ENCODE results near the gene TIMM23B.
"Not testable (repeated sequence)": the region's sequence is repeated elsewhere in the genome, so short reads cannot be mapped to it uniquely, and the experiment has no call there.

TIMM23B gene, protein sequence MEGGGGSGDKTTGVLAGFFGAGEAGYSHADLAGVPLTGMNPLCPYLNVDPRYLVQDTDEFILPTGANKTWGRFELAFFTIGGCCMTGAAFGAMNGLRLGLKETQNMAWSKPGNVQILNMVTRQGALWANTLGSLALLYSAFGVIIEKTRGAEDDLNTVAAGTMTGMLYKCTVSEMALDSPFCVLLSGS

DNA sequence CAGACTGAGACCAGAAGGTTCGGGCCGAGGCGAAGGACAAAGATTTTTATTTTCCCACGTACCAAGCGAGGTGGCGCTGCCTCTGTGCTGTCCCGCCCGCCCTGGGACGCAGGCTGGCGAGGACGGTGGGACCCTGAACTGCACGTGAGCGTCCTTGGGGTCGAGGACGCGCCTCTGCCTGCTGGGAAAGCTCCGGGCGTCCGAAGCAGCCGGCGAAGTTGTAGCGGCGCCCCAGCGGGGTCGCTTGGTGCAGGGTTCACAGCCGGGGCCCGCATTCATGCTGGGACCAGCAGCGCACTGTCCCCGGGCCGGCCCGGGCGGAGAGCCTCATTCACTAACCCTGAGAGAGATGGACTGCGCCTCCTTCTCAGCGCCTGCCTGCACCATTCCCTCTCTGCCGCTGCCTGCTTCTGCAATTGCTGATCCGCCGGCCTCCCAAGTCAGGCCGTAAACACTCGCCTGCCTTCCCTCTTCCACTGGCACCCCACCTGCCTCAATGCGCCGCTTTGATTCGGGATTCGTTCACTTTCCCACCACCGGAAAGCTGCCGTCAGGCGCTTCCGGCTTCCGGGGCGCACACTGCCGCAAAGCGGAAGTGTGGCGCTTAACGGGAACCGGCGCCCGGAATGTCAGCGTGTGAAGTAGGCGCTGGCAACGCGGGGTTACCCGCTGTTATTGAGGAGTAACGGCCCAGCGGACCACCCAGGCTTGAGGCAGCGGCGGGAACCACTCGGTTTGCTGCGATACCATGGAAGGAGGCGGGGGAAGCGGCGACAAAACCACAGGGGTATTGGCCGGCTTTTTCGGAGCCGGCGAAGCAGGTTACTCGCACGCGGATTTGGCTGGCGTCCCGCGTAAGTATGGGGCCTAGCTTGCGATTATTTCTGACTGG, at the start of gene TIMM23B, which contains the start of gene PARG:
TSS of gene TIMM23B (plus strand) at position 607 of the 892 bp plus-strand sequence. CDS start at position 749, 142 bp downstream.
TSS of gene PARG (minus strand) at position 581 of the 892 bp plus-strand sequence. CDS start at position 279, 302 bp downstream.
- peak; percentile 10 to 88 (median 70) for DNase-seq

- not testable (repeated sequence) for DNase-seq
Observed at GRCh38 chr10:49899999-49900398, 41.9 kb upstream of the TIMM23B start.

DNA sequence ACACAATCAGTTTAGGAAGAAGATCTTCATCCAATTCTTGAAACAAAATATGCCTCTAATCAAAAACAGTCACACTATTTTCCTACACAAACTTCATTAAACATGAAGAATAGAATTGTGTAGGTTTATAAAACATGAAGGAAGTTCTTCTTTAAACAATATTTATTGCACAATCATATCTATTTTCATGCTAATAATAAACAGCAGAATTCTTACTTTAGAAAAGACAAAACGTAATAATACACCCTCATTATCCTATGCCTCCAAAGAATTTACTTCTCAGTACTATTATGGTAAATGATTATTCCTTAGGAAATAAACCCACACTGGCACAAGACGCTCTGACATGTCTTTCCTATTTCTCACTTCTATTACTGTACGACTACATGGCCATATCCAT, 41.4 kb upstream of the TIMM23B start:
- DNase-seq: not testable (repeated sequence)

- DNase-seq: not testable (repeated sequence)
Observed at GRCh38 chr10:49903829-49904228, 38.0 kb upstream of the TIMM23B start.

GRCh38 chr10:49908290-49909080, 33.4 kb upstream of the TIMM23B start:
- DNase-seq: not testable (repeated sequence)

DNA sequence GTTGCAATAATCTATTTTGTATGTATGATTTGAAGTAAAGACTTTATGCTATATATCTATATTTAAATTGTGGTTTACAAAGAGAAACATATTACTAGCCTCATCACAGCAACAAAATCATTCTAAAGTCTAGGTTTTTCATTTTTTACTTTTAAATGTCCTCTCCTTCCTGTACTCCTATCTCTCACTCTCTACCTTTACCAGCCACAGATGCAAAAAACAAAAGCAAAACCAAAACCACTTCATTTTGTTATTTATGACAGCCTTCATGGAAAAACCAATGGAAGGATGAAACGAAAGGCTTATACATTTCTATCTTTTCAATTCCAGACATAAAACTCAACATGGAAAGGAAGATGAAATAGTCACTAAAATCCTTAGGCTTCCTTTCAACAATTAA, 31.6 kb upstream of the TIMM23B start:
- DNase-seq: not testable (repeated sequence)

- not testable (repeated sequence) for DNase-seq
Observed at GRCh38 chr10:49916451-49916850, 25.4 kb upstream of the TIMM23B start.

DNA sequence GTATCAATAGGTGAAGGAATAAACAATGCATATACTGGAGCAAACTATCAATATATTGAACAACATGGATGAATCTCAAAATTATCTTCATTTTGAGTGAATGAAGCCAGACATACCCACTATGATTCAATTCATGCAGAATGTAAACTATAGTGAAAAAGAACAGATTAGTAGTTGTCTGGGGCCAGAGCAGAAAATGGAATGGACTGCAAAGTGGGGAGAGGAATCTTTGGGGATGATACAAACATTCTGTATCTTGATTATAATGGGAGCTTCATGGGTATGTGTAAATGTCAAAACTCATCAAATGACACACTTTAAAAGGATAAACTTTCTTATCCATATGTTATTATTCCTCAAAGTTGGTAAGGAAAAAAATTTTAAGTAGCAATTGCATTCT, 23.9 kb upstream of the TIMM23B start:
- not testable (repeated sequence) for DNase-seq

DNA sequence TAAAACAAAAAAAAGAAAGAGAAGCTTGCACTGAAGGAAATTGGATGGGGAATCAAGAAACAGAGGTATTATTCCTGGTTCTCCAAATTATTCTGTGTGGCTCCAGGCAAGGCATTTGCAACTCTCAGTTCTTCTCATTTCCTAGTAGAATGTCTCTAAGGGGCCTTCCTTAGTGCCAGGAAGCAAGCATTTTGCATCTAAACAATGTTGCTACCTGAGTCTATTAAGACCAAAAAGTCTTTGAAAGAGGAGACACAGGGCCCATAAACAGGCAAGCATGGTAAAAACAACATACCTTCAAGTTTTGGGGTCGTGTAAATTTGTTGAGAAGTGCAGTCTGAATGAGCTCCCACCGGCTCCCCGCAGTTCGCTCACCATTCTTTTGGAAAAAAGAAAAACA, 19.8 kb upstream of the TIMM23B start:
- DNase-seq: not testable (repeated sequence)

- not testable (repeated sequence) for DNase-seq
Observed at GRCh38 chr10:49923572-49923971, 18.3 kb upstream of the TIMM23B start.

GRCh38 chr10:49931276-49931675, 10.6 kb upstream of the TIMM23B start:
- DNase-seq: not testable (repeated sequence)

DNA sequence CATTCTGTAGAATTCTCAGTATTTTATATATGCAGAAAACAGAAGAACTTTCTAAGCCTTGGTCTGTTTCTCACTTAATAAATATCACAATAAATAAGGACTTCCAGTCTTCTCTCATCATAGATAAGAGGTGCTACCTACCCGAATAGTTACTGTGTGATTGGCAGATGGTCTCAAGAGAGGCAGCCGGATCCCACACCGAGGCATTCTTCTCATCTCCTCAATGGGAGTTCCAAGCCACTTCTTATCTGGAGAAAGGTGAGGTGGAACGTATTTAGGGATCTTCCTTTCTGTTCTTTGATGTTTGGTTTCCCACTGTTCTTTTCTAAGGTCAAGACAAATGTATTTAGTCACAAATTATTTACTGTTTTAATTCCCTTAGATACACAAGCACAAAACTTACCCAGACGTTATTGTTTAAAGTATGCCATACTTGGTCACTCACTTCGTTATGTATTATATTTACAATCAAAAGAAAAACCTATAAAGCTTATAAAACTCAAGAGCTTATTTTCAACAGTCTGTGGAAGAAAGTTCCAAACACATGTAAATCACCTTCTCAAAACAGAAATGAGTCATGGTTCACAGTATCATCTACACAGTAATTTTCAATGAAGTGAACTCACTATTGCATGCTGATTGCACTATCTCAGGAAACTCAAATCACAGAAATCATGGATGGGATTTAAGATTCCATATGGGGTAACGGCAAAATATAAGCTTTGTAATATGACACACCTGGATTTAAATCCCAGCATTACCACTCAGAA, 9.7 kb upstream of the TIMM23B start:
- not testable (repeated sequence) for DNase-seq

- not testable (repeated sequence) for DNase-seq
Observed at GRCh38 chr10:49942339-49942705, 469 bp downstream of the TIMM23B start.

DNA sequence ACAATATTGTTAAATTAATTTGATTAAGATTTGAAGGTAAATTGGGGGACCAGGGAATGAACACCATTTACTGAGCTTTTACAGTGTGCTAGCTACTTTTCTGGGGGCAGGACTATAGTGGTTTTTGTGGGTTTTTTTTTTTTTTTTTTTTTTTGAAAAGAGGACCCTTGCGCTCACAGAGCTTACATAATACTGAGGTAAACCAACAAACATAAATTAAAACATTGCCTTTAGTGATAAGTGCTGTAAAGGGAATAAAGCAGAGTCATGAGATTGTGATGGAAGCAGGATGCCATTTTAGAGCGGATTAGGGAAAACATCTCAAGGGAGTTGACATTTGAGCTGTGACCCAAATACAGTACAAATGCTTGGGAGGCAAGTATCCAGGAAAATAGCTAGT, 1.8 kb downstream of the TIMM23B start:
- DNase-seq: not testable (repeated sequence)

DNA sequence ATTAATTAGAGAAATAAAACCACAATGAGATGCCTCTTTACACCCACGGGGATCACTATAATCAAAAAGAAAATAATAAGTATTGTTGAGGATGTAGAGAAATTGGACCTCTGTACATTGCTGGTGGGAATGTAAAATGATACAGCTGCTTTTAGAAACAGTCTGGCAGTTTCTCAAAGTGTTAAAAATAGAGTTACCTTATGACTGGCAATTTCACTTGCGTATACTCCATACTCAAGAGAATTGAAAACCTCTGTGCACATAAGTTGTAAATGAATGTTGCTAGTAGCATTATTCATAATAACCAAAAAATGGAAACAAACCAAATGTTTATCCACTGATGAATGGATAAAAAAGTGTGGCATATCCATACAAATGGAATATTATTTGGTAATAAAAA, 6.3 kb downstream of the TIMM23B start:
- not testable (repeated sequence) for DNase-seq

GRCh38 chr10:49948737-49949136, 6.9 kb downstream of the TIMM23B start:
- DNase-seq: not testable (repeated sequence)

- not testable (repeated sequence) for DNase-seq
Observed at GRCh38 chr10:49952006-49952405, 10.2 kb downstream of the TIMM23B start.

DNA sequence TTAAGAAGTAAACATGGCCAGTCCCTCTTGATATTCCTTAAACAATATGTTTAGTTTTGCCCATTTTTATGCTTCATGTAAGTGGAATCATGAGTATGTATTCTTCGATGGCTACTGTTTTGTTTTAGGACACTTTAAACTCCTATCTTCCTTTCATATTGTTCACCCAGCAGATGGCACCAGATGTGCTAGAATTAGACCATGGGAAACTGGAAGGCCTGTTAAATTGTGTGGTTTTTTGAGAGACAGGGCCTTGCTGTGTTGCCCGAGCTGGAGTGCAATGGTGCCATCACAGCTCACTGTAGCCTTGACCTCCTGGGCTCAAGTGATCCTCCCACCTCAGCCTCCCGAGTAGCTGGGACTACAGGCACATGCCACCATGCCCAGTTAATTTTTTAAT, 11.3 kb downstream of the TIMM23B start:
- not testable (repeated sequence) for DNase-seq

- not testable (repeated sequence) for DNase-seq
Observed at GRCh38 chr10:49970331-49970857, 28.5 kb downstream of the TIMM23B start.

DNA sequence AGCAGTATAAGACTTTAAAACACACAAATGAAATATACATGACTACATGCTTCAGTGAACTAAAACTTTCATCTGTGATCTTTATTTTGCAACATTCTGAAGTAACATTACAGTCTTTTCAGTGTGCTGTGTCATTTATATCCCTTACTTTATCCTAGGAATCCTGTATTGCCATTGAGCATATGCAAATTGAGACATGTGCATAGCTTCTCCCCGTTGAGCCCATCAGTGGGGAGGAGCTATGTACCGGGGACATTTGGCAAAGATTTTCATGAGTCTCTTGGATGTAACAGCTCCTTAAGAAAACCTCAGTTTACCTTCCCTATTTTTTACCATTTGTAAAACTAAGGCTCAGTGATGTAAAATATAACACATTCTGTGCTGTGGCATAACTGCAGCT, 29.6 kb downstream of the TIMM23B start:
- not testable (repeated sequence) for DNase-seq

DNA sequence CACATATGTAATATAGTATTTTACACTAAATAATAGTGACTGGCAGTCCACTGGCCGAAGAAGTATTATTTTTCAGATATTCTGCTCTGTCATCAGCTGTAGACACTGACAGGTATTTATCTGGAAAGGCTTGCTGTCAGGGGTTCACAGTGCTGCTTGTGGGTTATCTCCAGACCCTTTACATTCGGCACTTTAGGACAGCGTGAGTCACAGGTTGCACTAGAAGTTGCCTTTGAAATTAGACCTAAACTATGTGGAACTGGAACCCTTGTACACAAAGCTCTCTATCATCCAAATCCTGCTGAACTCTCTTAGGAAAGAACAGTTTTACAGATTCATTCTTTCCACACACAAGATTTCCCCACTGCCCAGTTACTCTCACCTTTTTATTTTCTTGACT, 30.2 kb downstream of the TIMM23B start:
- not testable (repeated sequence) for DNase-seq

All from C1 segment of cervical spinal cord (tissue), 14 donors.